Activated naive CD8-positive, alpha-beta T cell treated with anti-CD3 and anti-CD28 coated beads, Interleukin-2, amount 10 ng/mL, durations not matched to agents 7 days and 5 days (primary cell): ENCODE data around the gene CDKN2B-AS1. TPM values are rescaled to one million over a fixed set of nuclear protein-coding genes. Genes with fewer than 3 reads are reported as not detected.

ENCODE experiments used
- ATAC-seq: fragments of 150-1000 bp; cut with Tn5 transposase; one replicate; pipeline ENCODE4 v1.10.0; 2021; ENCODE audit warnings: low read depth, moderate library complexity
- POLR2A ChIA-PET: fragments of 350-600 bp; sonication (Branson Sonifier 250); formaldehyde crosslinking; loops from one replicate; lab custom pipeline; 2021; ENCODE audit warnings: antibody characterized with exemption; lab: Charles Lee
- DNase-seq: peaks from one replicate; pipeline ENCODE4 v3.0.0; 2021
- H3K27ac Mint-ChIP-seq: one replicate; pipeline ENCODE4 v1.8.0; 2022; ENCODE audit warnings: mild to moderate bottlenecking, mixed read lengths
- H3K27me3 Mint-ChIP-seq: one replicate; pipeline ENCODE4 v1.8.0; 2022; ENCODE audit warnings: mild to moderate bottlenecking, moderate library complexity, mixed read lengths
- H3K36me3 Mint-ChIP-seq: one replicate; pipeline ENCODE4 v1.8.0; 2021; ENCODE audit warnings: mild to moderate bottlenecking, mixed read lengths
- H3K4me1 Mint-ChIP-seq: one replicate; pipeline ENCODE4 v1.8.0; 2021; ENCODE audit warnings: mixed read lengths
- H3K4me3 Mint-ChIP-seq: one replicate; pipeline ENCODE4 v1.8.0; 2022; ENCODE audit warnings: mild to moderate bottlenecking, moderate library complexity, mixed read lengths
- H3K9me3 Mint-ChIP-seq: one replicate; pipeline ENCODE4 v1.8.0; 2021; ENCODE audit warnings: mixed read lengths
- total RNA-seq, 2 experiments: library from RNA; stranded (reverse); gene quantifications; one replicate each; pipeline ENCODE4 v1.2.3, GENCODE V29; 2021

The CDKN2B-AS1 gene
- total RNA-seq, 2 experiments from 2014 or later, result 3.7 to 5.1 TPM

GRCh38 chr9:22065431-22066200 is 71.0 kb downstream of the CDKN2B-AS1 start:
- H3K4me3 Mint-ChIP-seq, result peak overlapping the region; percentile 65
- no peak for DNase-seq
- H3K4me1 Mint-ChIP-seq, result peaks cover 53% of the 10 kb centered on the region
- peaks cover 45% of the 10 kb centered on the region for H3K36me3 Mint-ChIP-seq
- POLR2A ChIA-PET, result interaction anchor here (0.7 to 2.3 kb wide), 10 partner anchors 9 to 71 kb away, joined by 3 to 11 read pairs (median 4); partner anchors contain the start of genes CDKN2A and CDKN2B-AS1
- peak; percentile 77 for ATAC-seq
- peaks cover 5% of the 10 kb centered on the region for H3K9me3 Mint-ChIP-seq
- no peaks in the 10 kb centered on the region for H3K27me3 Mint-ChIP-seq
- H3K27ac Mint-ChIP-seq, result peak overlapping the region; percentile 86

- peaks cover 62% of the 10 kb centered on the region for H3K4me1 Mint-ChIP-seq
- H3K27ac Mint-ChIP-seq, result no peak overlapping the region
- H3K9me3 Mint-ChIP-seq, result peaks cover 7% of the 10 kb centered on the region
- ATAC-seq, result no peak
- no peaks in the 10 kb centered on the region for H3K27me3 Mint-ChIP-seq
- no peak for DNase-seq
- POLR2A ChIA-PET, result interaction anchor here (1.0 to 1.7 kb wide), 2 partner anchors 15 to 51 kb away, joined by 3 to 6 read pairs; no protein-coding TSS in a partner anchor
- H3K4me3 Mint-ChIP-seq, result no peak overlapping the region
- peaks cover 58% of the 10 kb centered on the region for H3K36me3 Mint-ChIP-seq
Observed at GRCh38 chr9:22067196-22067595, 72.6 kb downstream of the CDKN2B-AS1 start.

GRCh38 chr9:22068369-22068768 is 73.8 kb downstream of the CDKN2B-AS1 start:
- Mint-ChIP-seq H3K9me3 (peaks cover 7% of the 10 kb centered on the region), H3K36me3 (peaks cover 53% of the 10 kb centered on the region), H3K4me3 (no peak overlapping the region), H3K27ac (peak overlapping the region; percentile 3), H3K4me1 (peaks cover 62% of the 10 kb centered on the region), H3K27me3 (no peaks in the 10 kb centered on the region)
- POLR2A ChIA-PET, result interaction anchor here (0.7 kb wide), 1 partner anchor 16 kb away, joined by 3 read pairs; no protein-coding TSS in a partner anchor
- ATAC-seq (no peak), DNase-seq (no peak)

GRCh38 chr9:22073349-22073748 is 78.8 kb downstream of the CDKN2B-AS1 start:
- Mint-ChIP-seq H3K4me1 (peaks cover 60% of the 10 kb centered on the region), H3K27me3 (no peaks in the 10 kb centered on the region), H3K36me3 (peaks cover 42% of the 10 kb centered on the region)

GRCh38 chr9:22078081-22078480 is 83.5 kb downstream of the CDKN2B-AS1 start:
- peaks cover 35% of the 10 kb centered on the region for H3K36me3 Mint-ChIP-seq
- DNase-seq (no peak), ATAC-seq (no peak)
- POLR2A ChIA-PET, result no interaction called here
- H3K27me3 Mint-ChIP-seq, result no peaks in the 10 kb centered on the region
- H3K27ac Mint-ChIP-seq, result peak overlapping the region; percentile 98
- peaks cover 67% of the 10 kb centered on the region for H3K4me1 Mint-ChIP-seq
- H3K9me3 Mint-ChIP-seq, result peaks cover 5% of the 10 kb centered on the region
- peak overlapping the region; percentile 71 for H3K4me3 Mint-ChIP-seq

More at GRCh38 chr9:22073349-22073748, 78.8 kb downstream of the CDKN2B-AS1 start:
- ATAC-seq, result peak; percentile 94
- POLR2A ChIA-PET, result interaction anchor here (1.1 to 2.5 kb wide), 5 partner anchors 8 to 24 kb away, joined by 4 to 10 read pairs (median 6); no protein-coding TSS in a partner anchor
- H3K4me3 Mint-ChIP-seq, result peak overlapping the region; percentile 64
- DNase-seq, result no peak
- H3K27ac Mint-ChIP-seq, result peak overlapping the region; percentile 86
- peaks cover 6% of the 10 kb centered on the region for H3K9me3 Mint-ChIP-seq

- ATAC-seq (peak; percentile 95), DNase-seq (peak; percentile 42)
- no peaks in the 10 kb centered on the region for H3K27me3 Mint-ChIP-seq
- H3K4me3 Mint-ChIP-seq, result peak overlapping the region; percentile 71
- peaks cover 55% of the 10 kb centered on the region for H3K4me1 Mint-ChIP-seq
- peaks cover 48% of the 10 kb centered on the region for H3K36me3 Mint-ChIP-seq
- H3K9me3 Mint-ChIP-seq, result peaks cover 6% of the 10 kb centered on the region
- POLR2A ChIA-PET, result interaction anchor here (0.7 to 2.7 kb wide), 8 partner anchors 14 to 85 kb away, joined by 3 to 17 read pairs (median 4); partner anchors contain the start of gene CDKN2B-AS1
- H3K27ac Mint-ChIP-seq, result peak overlapping the region; percentile 98
Observed at GRCh38 chr9:22079873-22080341, 85.3 kb downstream of the CDKN2B-AS1 start.

- peaks cover 45% of the 10 kb centered on the region for H3K36me3 Mint-ChIP-seq
- peaks cover 9% of the 10 kb centered on the region for H3K27me3 Mint-ChIP-seq
- no peak overlapping the region for H3K27ac Mint-ChIP-seq
- POLR2A ChIA-PET, result interaction anchor here (0.6 kb wide), 1 partner anchor 90 kb away, joined by 3 read pairs; the partner anchor contains the start of gene CDKN2B-AS1
- H3K4me1 Mint-ChIP-seq, result peaks cover 25% of the 10 kb centered on the region
- no peak overlapping the region for H3K4me3 Mint-ChIP-seq
- DNase-seq, result no peak
- no peak for ATAC-seq
- peaks cover 7% of the 10 kb centered on the region for H3K9me3 Mint-ChIP-seq
Observed at GRCh38 chr9:22084336-22085035, 89.9 kb downstream of the CDKN2B-AS1 start.

- ATAC-seq (no peak), DNase-seq (no peak)
- Mint-ChIP-seq H3K4me3 (no peak overlapping the region), H3K36me3 (peaks cover 41% of the 10 kb centered on the region), H3K27ac (no peak overlapping the region), H3K4me1 (peaks cover 3% of the 10 kb centered on the region), H3K27me3 (peaks cover 27% of the 10 kb centered on the region), H3K9me3 (peaks cover 6% of the 10 kb centered on the region)
- POLR2A ChIA-PET, result no interaction called here
Observed at GRCh38 chr9:22088053-22088716, 93.6 kb downstream of the CDKN2B-AS1 start.

- no peak for ATAC-seq
Observed at GRCh38 chr9:22088717-22089061, 94.1 kb downstream of the CDKN2B-AS1 start.

GRCh38 chr9:22097707-22098106 is 103.1 kb downstream of the CDKN2B-AS1 start:
- no peak for DNase-seq
- POLR2A ChIA-PET, result no interaction called here
- Mint-ChIP-seq H3K27me3 (peaks cover 31% of the 10 kb centered on the region), H3K36me3 (peaks cover 34% of the 10 kb centered on the region), H3K4me1 (peaks cover 33% of the 10 kb centered on the region), H3K4me3 (peak overlapping the region; percentile 38), H3K27ac (peak overlapping the region; percentile 57), H3K9me3 (peaks cover 5% of the 10 kb centered on the region)
- peak; percentile 87 for ATAC-seq

More at GRCh38 chr9:22088717-22089061, 94.1 kb downstream of the CDKN2B-AS1 start:
- no peak overlapping the region for H3K4me3 Mint-ChIP-seq
- POLR2A ChIA-PET, result no interaction called here
- DNase-seq, result no peak
- H3K27ac Mint-ChIP-seq, result no peak overlapping the region
- peaks cover 3% of the 10 kb centered on the region for H3K4me1 Mint-ChIP-seq
- peaks cover 39% of the 10 kb centered on the region for H3K36me3 Mint-ChIP-seq
- H3K9me3 Mint-ChIP-seq, result peaks cover 7% of the 10 kb centered on the region
- peaks cover 30% of the 10 kb centered on the region for H3K27me3 Mint-ChIP-seq

GRCh38 chr9:22098643-22099332 is 104.2 kb downstream of the CDKN2B-AS1 start:
- H3K4me3 Mint-ChIP-seq, result no peak overlapping the region
- POLR2A ChIA-PET, result no interaction called here
- peaks cover 30% of the 10 kb centered on the region for H3K36me3 Mint-ChIP-seq
- H3K27ac Mint-ChIP-seq, result no peak overlapping the region
- ATAC-seq (no peak), DNase-seq (no peak)
- peaks cover 38% of the 10 kb centered on the region for H3K4me1 Mint-ChIP-seq
- H3K9me3 Mint-ChIP-seq, result peaks cover under 1% of the 10 kb centered on the region
- peaks cover 25% of the 10 kb centered on the region for H3K27me3 Mint-ChIP-seq

- no peak for DNase-seq
- Mint-ChIP-seq H3K27me3 (peaks cover 14% of the 10 kb centered on the region), H3K36me3 (peaks cover 30% of the 10 kb centered on the region), H3K9me3 (no peaks in the 10 kb centered on the region), H3K4me1 (peaks cover 54% of the 10 kb centered on the region), H3K4me3 (no peak overlapping the region), H3K27ac (no peak overlapping the region)
- POLR2A ChIA-PET, result no interaction called here
- ATAC-seq, result no peak
Observed at GRCh38 chr9:22100626-22101025, 106.0 kb downstream of the CDKN2B-AS1 start.
